COR-L47 (cell line): ENCODE data around the gene PPEF2.

ENCODE experiments used
- DNase-seq: peaks from one replicate; lab custom pipeline; 2025; lab: John Stamatoyannopoulos, UW

Gene PPEF2

GRCh38 chr4:75830906-75831305 lies 71.3 kb downstream of the PPEF2 start:
- DNase-seq: no peak

- DNase-seq: no peak
These were observed 78.4 kb downstream of the PPEF2 start for GRCh38 chr4:75823812-75824211.

- no peak for DNase-seq
These were observed 79.8 kb downstream of the PPEF2 start for GRCh38 chr4:75822416-75822815.

- no peak for DNase-seq
These were observed 80.3 kb downstream of the PPEF2 start for GRCh38 chr4:75821966-75822365.

- DNase-seq: no peak
These were observed 81.0 kb downstream of the PPEF2 start for GRCh38 chr4:75821216-75821615.

- no peak for DNase-seq
These were observed 81.6 kb downstream of the PPEF2 start for GRCh38 chr4:75820676-75821075.

GRCh38 chr4:75820197-75820596 lies 82.1 kb downstream of the PPEF2 start:
- DNase-seq: no peak

- no peak for DNase-seq
These were observed 83.1 kb downstream of the PPEF2 start for GRCh38 chr4:75819121-75819520.

- no peak for DNase-seq
These were observed 84.4 kb downstream of the PPEF2 start for GRCh38 chr4:75817901-75818300.
